ENCODE data around the gene GSG1.

The GSG1 gene

GRCh38 chr12:13073173-13073572, 30.3 kb downstream of the GSG1 start:
- no peaks in the 10 kb centered on the region for H3K36me3 ChIP-seq (ENCODE audit: insufficient read depth, low read length)
- no peak overlapping the region for H3K4me3 ChIP-seq (ENCODE audit: low read depth in 1 of 2, low read length in 2 of 2)
- no peaks in the 10 kb centered on the region for H3K9me3 ChIP-seq (ENCODE audit: insufficient read depth, low read length, severe bottlenecking)
- H3K27me3 ChIP-seq (ENCODE audit: insufficient read depth, low read length, poor library complexity): peaks cover 8% of the 10 kb centered on the region
- no peaks in the 10 kb centered on the region for H3K4me1 ChIP-seq (ENCODE audit: insufficient read depth, low read length)
- H3K27ac ChIP-seq (ENCODE audit: low read length): no peak overlapping the region
- H3K4me2 ChIP-seq (ENCODE audit: insufficient read depth, low read length): no peak overlapping the region
- ATAC-seq (ENCODE audit: insufficient read depth, low read depth): no peak
- TF ChIP-seq, protein P1, sequence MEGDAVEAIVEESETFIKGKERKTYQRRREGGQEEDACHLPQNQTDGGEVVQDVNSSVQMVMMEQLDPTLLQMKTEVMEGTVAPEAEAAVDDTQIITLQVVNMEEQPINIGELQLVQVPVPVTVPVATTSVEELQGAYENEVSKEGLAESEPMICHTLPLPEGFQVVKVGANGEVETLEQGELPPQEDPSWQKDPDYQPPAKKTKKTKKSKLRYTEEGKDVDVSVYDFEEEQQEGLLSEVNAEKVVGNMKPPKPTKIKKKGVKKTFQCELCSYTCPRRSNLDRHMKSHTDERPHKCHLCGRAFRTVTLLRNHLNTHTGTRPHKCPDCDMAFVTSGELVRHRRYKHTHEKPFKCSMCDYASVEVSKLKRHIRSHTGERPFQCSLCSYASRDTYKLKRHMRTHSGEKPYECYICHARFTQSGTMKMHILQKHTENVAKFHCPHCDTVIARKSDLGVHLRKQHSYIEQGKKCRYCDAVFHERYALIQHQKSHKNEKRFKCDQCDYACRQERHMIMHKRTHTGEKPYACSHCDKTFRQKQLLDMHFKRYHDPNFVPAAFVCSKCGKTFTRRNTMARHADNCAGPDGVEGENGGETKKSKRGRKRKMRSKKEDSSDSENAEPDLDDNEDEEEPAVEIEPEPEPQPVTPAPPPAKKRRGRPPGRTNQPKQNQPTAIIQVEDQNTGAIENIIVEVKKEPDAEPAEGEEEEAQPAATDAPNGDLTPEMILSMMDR (IDR thresholded peaks at IDR 0.05; ENCODE audit: borderline replicate concordance, extremely low read depth, low read length, poor library complexity, severe bottlenecking): no peak
- TF ChIP-seq EZH2 (IDR thresholded peaks at IDR 0.05; ENCODE audit: borderline replicate concordance, low read depth, low read length, severe bottlenecking): no peak
- no peaks in the 10 kb centered on the region for H3K79me2 ChIP-seq (ENCODE audit: insufficient read depth, low read length)
- H3K9ac ChIP-seq (ENCODE audit: low read depth, low read length): no peak overlapping the region
- H2AFZ ChIP-seq (ENCODE audit: low read depth, low read length): no peak overlapping the region
- H4K20me1 ChIP-seq (ENCODE audit: insufficient read depth, low read length): no peaks in the 10 kb centered on the region; the same call in 1 of the 2 replicates
- DNase-seq: no peak

GRCh38 chr12:13071305-13072280, 31.9 kb downstream of the GSG1 start:
- Histone ChIP-seq H3K79me2 (ENCODE audit: insufficient read depth, low read length) (no peaks in the 10 kb centered on the region), H2AFZ (ENCODE audit: low read depth, low read length) (no peak overlapping the region), H3K9me3 (ENCODE audit: insufficient read depth, low read length, severe bottlenecking) (no peaks in the 10 kb centered on the region), H3K27me3 (ENCODE audit: insufficient read depth, low read length, poor library complexity) (peaks cover 13% of the 10 kb centered on the region), H3K27ac (ENCODE audit: low read length) (no peak overlapping the region), H3K36me3 (ENCODE audit: insufficient read depth, low read length) (no peaks in the 10 kb centered on the region), H3K4me1 (ENCODE audit: insufficient read depth, low read length) (no peaks in the 10 kb centered on the region), H3K4me2 (ENCODE audit: insufficient read depth, low read length) (no peak overlapping the region), H3K9ac (ENCODE audit: low read depth, low read length) (no peak overlapping the region), H4K20me1 (ENCODE audit: insufficient read depth, low read length) (no peaks in the 10 kb centered on the region; the same call in 1 of the 2 replicates), H3K4me3 (ENCODE audit: low read depth in 1 of 2, low read length in 2 of 2) (no peak overlapping the region)
- ATAC-seq (ENCODE audit: insufficient read depth, low read depth) (no peak), DNase-seq (no peak)
- no peak for TF ChIP-seq EZH2 (IDR thresholded peaks at IDR 0.05; ENCODE audit: borderline replicate concordance, low read depth, low read length, severe bottlenecking)
- TF ChIP-seq, protein P1 (IDR thresholded peaks at IDR 0.05; ENCODE audit: borderline replicate concordance, extremely low read depth, low read length, poor library complexity, severe bottlenecking): no peak

- H3K9ac ChIP-seq (ENCODE audit: low read depth, low read length): no peak overlapping the region
- H3K27me3 ChIP-seq (ENCODE audit: insufficient read depth, low read length, poor library complexity): peaks cover 11% of the 10 kb centered on the region
- no peaks in the 10 kb centered on the region; the same call in 1 of the 2 replicates for H4K20me1 ChIP-seq (ENCODE audit: insufficient read depth, low read length)
- no peak overlapping the region for H3K4me3 ChIP-seq (ENCODE audit: low read depth in 1 of 2, low read length in 2 of 2)
- no peaks in the 10 kb centered on the region for H3K79me2 ChIP-seq (ENCODE audit: insufficient read depth, low read length)
- no peak overlapping the region for H3K27ac ChIP-seq (ENCODE audit: low read length)
- H3K9me3 ChIP-seq (ENCODE audit: insufficient read depth, low read length, severe bottlenecking): no peaks in the 10 kb centered on the region
- H3K36me3 ChIP-seq (ENCODE audit: insufficient read depth, low read length): no peaks in the 10 kb centered on the region
- no peak for TF ChIP-seq EZH2 (IDR thresholded peaks at IDR 0.05; ENCODE audit: borderline replicate concordance, low read depth, low read length, severe bottlenecking)
- TF ChIP-seq, protein P1 (IDR thresholded peaks at IDR 0.05; ENCODE audit: borderline replicate concordance, extremely low read depth, low read length, poor library complexity, severe bottlenecking): no peak
- no peak overlapping the region for H2AFZ ChIP-seq (ENCODE audit: low read depth, low read length)
- no peak for DNase-seq
- ATAC-seq (ENCODE audit: insufficient read depth, low read depth): no peak
- no peaks in the 10 kb centered on the region for H3K4me1 ChIP-seq (ENCODE audit: insufficient read depth, low read length)
- H3K4me2 ChIP-seq (ENCODE audit: insufficient read depth, low read length): no peak overlapping the region
Measured at GRCh38 chr12:13069380-13069779, 34.1 kb downstream of the GSG1 start.
